GM19023 (cell line): ENCODE results near the gene SLC19A1.
A peak's percentile ranks its signal among the peaks of the same experiment; 100 is the strongest.

Experiments
- ATAC-seq: cut with Tn5 transposase; IDR thresholded peaks from one replicate; pipeline ENCODE4 v1.9.1; 2021; ENCODE audit warnings: mild to moderate bottlenecking, moderate library complexity; ENCODE audit not compliant: unreplicated experiment

Gene SLC19A1

GRCh38 chr21:45545691-45546531 is 3.7 kb upstream of the SLC19A1 start:
- ATAC-seq: no peak

- ATAC-seq: no peak
These were observed 3.0 kb upstream of the SLC19A1 start for GRCh38 chr21:45545236-45545570.

GRCh38 chr21:45544449-45545235 is 2.4 kb upstream of the SLC19A1 start:
- ATAC-seq: no peak

DNA sequence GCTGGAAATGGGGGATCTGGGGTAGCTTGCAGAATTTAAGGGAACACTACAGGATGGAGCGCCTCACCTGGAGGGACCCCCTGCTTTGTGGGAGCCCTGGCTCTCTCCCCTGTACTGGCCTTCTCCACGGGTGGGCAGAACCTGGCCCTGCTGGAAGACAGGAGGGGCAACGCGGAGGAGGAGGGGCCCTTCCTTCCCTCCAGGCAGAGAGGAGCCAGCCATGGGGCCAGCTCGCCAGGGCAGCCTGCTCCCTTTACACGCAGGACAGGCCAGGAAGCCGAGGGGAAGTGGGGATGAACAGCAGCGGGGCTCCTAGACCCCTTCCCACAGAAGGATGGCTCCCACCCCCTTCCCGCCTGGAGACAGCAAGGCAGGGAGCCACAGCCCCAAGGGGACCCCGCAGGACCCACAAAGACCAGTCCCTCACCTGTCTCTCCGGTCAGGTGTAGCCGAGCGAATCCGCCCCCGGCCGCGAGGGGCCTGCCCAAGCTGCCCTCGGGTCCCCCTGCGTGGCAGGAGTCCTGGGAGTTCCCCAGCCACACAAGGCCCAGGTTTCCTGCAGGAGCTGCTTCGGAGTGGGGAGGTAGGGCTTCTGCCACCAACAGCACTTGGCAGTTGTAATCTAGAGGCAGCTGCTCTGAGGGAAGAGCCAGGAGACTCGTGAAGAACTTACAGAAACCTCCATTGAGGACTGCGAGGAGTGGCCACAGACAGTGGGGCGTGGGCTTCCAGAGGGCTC is 1.6 kb upstream of the SLC19A1 start:
- ATAC-seq: no peak

GRCh38 chr21:45543371-45543709 is 1.1 kb upstream of the SLC19A1 start:
- no peak for ATAC-seq

DNA sequence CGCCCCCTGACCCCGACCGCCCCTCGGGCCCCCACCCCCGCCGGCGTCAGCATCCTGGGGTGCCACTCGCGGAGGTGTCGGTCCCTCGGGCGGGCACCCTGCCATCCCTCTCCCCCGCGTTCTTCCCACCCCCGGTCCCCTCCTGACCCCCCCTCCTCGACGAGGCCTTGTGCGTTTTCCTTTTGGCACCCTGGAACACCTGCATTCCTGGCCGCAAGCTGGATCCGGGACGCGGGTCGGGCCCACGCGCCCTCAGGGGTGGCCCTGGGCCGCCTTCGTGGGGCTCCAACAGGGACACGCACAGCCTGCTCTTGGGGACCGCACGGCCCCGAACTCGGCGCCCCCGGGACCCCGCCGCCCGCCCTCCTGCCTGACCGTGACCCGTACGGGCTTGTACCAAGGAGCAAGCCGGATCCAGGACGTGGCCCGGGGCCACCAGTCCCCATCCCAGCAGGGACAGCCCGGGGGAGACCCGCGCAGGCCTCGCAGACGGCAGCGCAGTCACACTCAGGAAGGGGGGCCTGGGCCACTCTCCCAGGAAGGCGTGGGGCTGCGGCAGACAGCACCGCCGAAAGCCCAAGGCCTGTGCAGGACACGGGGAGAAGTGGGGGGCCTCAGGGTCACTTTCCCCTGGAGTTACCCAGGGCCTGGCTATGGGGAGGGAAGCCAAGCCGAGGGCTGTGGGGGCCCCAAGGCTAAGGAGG is 579 bp upstream of the SLC19A1 start:
- ATAC-seq: no peak

- peak; percentile 47 for ATAC-seq
These were observed 810 bp downstream of the SLC19A1 start for GRCh38 chr21:45541221-45542039.

- ATAC-seq: no peak
These were observed 1.7 kb downstream of the SLC19A1 start for GRCh38 chr21:45540601-45540970.

- no peak for ATAC-seq
These were observed 2.2 kb downstream of the SLC19A1 start for GRCh38 chr21:45539796-45540600.

- no peak for ATAC-seq
These were observed 3.0 kb downstream of the SLC19A1 start for GRCh38 chr21:45539046-45539795.

- no peak for ATAC-seq
These were observed 3.7 kb downstream of the SLC19A1 start for GRCh38 chr21:45538381-45539045.

DNA sequence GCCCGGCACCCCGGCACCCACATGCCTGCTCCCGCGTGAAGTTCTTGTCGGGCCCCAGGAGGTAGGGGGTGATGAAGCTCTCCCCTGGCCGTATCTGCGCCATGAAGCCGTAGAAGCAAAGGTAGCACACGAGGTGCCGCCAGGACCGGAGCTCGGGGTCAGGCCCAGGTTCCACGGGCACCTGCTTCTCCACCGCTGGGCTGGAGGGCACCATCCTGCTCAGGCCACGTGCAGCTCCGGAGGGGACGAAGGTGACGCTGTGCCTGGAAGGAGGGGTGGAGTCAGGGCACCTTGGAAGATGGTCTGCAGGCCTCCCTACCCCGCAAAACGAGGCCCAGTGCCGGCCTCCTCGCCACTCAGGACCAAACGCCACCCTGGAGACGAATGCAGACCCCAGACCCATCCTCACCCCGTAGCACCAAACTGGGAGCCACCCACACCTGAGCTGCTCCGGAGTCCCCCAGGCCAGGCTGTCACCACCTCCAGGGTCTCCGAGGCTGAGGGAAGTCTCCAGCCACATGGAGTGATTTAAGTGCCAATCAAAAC is 4.4 kb downstream of the SLC19A1 start:
- no peak for ATAC-seq

- no peak for ATAC-seq
These were observed 5.0 kb downstream of the SLC19A1 start for GRCh38 chr21:45537111-45537745.

DNA sequence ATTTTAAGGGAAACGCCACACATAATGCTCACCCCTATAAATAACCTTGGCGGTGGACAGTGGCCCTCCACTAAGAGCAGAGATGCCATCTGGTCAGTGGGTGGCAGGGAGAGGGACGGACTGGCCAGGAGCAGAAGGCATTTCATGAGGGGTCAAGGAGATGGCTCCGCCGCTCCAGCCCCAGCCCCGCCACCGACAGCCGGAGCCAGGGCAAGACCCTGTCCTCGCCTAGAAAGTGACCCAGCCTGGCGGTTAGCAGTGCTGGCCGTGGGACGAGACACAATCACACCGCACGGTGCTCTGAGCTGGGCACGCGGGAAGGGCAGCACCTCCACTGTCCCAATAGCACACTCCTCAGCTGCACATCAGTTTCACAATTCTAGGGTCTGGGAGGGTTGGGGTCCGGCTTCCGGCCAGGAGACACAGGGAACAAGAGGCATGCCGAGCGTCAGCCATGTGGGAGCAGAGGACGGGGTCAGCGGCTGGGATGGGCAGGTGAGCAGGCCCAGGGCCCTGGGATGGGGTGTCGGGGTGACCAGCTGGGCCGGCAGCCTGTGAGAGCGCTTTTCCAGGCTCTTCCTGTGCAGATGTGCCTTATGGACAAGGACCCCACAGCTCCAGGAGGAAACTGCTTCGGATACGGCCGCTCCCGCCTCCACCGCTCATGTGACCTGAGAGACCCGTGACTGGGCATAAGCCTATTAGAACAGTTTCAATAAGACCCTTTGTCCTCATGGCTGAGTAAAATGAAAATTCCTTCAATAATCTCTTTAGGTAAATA is 5.7 kb downstream of the SLC19A1 start:
- ATAC-seq: no peak

DNA sequence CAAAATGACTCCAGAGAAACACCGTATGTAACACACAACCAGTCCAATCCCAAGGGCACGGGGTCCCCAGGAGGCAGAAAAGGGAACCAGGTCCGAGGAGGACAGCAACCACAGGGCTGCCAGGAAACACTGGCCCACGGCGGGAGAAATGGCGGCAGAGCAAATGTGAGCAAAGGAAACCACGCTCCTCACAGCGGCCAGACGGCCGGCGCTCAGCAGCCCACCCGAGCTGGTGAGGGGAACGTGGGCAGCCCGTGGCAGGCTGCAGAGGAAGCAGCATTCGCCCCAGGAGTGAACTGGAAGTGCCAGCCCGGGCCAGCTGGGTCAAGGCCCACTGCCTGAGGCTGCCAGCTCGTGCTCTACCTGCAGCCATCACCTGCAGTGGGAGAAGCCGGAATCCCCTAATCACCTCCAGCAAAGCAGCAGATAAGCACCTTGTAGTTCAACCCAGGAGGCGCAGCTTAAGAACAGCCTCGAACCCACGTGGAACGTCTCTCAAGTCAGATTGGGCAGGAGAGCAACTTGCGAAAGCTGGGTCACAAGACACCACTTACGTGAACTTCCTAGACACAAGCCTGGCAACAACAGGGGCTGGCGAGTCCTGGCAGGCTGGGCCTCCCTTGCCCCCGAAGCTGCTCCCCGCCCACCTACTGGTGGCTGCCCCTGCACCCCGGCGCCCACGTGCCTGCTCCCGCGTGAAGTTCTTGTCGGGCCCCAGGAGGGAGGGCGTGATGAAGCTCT is 6.7 kb downstream of the SLC19A1 start:
- ATAC-seq: no peak
